ENCODE data around the gene RALGPS2. TPM values are rescaled to one million over a fixed set of nuclear protein-coding genes. Genes with fewer than 3 reads are reported as not detected.

RALGPS2 gene
- total RNA-seq, 2 experiments from 2014 or later, result 91.6 to 102 TPM

- no peak for DNase-seq (ENCODE audit: low spot score)
- H2AFZ ChIP-seq (ENCODE audit: low read length), result no peak overlapping the region
- H3K4me2 ChIP-seq (ENCODE audit: low read length), result no peak overlapping the region
- no peaks in the 10 kb centered on the region for H3K9me3 ChIP-seq (ENCODE audit: low read length)
- POLR2A ChIA-PET, result interaction anchor here (0.6 to 1.4 kb wide), 3 partner anchors 10 to 13 kb away, joined by 3 to 4 read pairs (median 4); no protein-coding TSS in a partner anchor
- H3K27ac ChIP-seq (ENCODE audit: low read depth, low read length, poor library complexity, severe bottlenecking), result no peak overlapping the region
- H3K4me1 ChIP-seq (ENCODE audit: insufficient read depth, low read length, poor library complexity, severe bottlenecking), result no peaks in the 10 kb centered on the region
- H3K9me2 ChIP-seq (ENCODE audit: insufficient read depth, low read length), result no peaks in the 10 kb centered on the region
- no peaks in the 10 kb centered on the region for H3K36me3 ChIP-seq (ENCODE audit: insufficient read depth, low read length)
- no peak overlapping the region for H3K4me3 ChIP-seq (ENCODE audit: low read depth, low read length, poor library complexity, severe bottlenecking)
- intact Hi-C loops (cut with micrococcal nuclease; ENCODE audit: unreplicated experiment), result no loop called here
- no peaks in the 10 kb centered on the region for H4K20me1 ChIP-seq (ENCODE audit: insufficient read depth, low read length)
- TF ChIP-seq EZH2phosphoT487 (IDR thresholded peaks at IDR 0.05; ENCODE audit: borderline replicate concordance, low read depth, low read length) (no peak), CTCF (conservative IDR thresholded peaks at IDR 0.05; ENCODE audit: low read length) (no peak)
- CTCF ChIA-PET (ENCODE audit: unreplicated experiment), result no interaction called here
- no peaks in the 10 kb centered on the region for H3K79me2 ChIP-seq (ENCODE audit: insufficient read depth, low read depth, low read length)
- no TSS peak for BruUV-seq (replicated peaks)
These were observed 214.5 kb downstream of the RALGPS2 start for GRCh38 chr1:178939338-178940067.

GRCh38 chr1:178940068-178940765, 215.2 kb downstream of the RALGPS2 start:
- H3K9me3 ChIP-seq (ENCODE audit: low read length), result no peaks in the 10 kb centered on the region
- BruUV-seq (replicated peaks), result no TSS peak
- no peaks in the 10 kb centered on the region for H4K20me1 ChIP-seq (ENCODE audit: insufficient read depth, low read length)
- no peaks in the 10 kb centered on the region for H3K9me2 ChIP-seq (ENCODE audit: insufficient read depth, low read length)
- ChIA-PET CTCF (ENCODE audit: unreplicated experiment) (no interaction called here), POLR2A (interaction anchor here (0.7 to 1.4 kb wide), 2 partner anchors 9 to 13 kb away, joined by 4 read pairs; no protein-coding TSS in a partner anchor)
- no peaks in the 10 kb centered on the region for H3K79me2 ChIP-seq (ENCODE audit: insufficient read depth, low read depth, low read length)
- intact Hi-C loops (cut with micrococcal nuclease; ENCODE audit: unreplicated experiment), result no loop called here
- H3K27ac ChIP-seq (ENCODE audit: low read depth, low read length, poor library complexity, severe bottlenecking), result no peak overlapping the region
- H2AFZ ChIP-seq (ENCODE audit: low read length), result no peak overlapping the region
- DNase-seq (ENCODE audit: low spot score), result no peak
- H3K4me3 ChIP-seq (ENCODE audit: low read depth, low read length, poor library complexity, severe bottlenecking), result no peak overlapping the region
- no peaks in the 10 kb centered on the region for H3K36me3 ChIP-seq (ENCODE audit: insufficient read depth, low read length)
- no peak overlapping the region for H3K4me2 ChIP-seq (ENCODE audit: low read length)
- H3K4me1 ChIP-seq (ENCODE audit: insufficient read depth, low read length, poor library complexity, severe bottlenecking), result no peaks in the 10 kb centered on the region
- TF ChIP-seq EZH2phosphoT487 (IDR thresholded peaks at IDR 0.05; ENCODE audit: borderline replicate concordance, low read depth, low read length) (no peak), CTCF (conservative IDR thresholded peaks at IDR 0.05; ENCODE audit: low read length) (no peak)
